IMR-90 (cell line): ENCODE results near the gene RHOH. TPM values are rescaled to one million over a fixed set of nuclear protein-coding genes. Genes with fewer than 3 reads are reported as not detected.

ENCODE experiments used
- ATAC-seq: fragments of 200-7000 bp; cut with Tn5 transposase; 2 replicates; pipeline ENCODE4 v1.9.1; 2020; ENCODE audit warnings: low read depth, mild to moderate bottlenecking, moderate library complexity
- BruUV-seq: library from RNA; stranded (reverse); fragments of 400-500 nt; replicated peaks from 2 replicates; lab custom pipeline; 2021; lab: Mats Ljungman, UMichigan
- CTCF ChIA-PET: fragments of 300-600 bp; formaldehyde crosslinking; extraction: SDS; loops from one replicate; lab custom pipeline; 2021; ENCODE audit warnings: antibody characterized with exemption; lab: Yijun Ruan, JAX
- POLR2A ChIA-PET: fragments of 300-600 bp; sonication (Branson Sonifier 250); formaldehyde crosslinking; loops from one replicate; lab custom pipeline; 2022; ENCODE audit warnings: antibody characterized with exemption; ENCODE audit not compliant: unreplicated experiment; lab: Charles Lee
- DNase-seq: peaks from one replicate; pipeline ENCODE4 v3.0.0; 2013
- H2AFZ ChIP-seq: replicated peaks from 2 replicates; pipeline ENCODE3; 2013; ENCODE audit warnings: low read length, mild to moderate bottlenecking; ENCODE audit not compliant: poor library complexity
- H2AK5ac ChIP-seq: 2 replicates; pipeline ENCODE4 v1.6.1; 2013; ENCODE audit warnings: low read depth, low read length, inconsistent platforms
- H2AK9ac ChIP-seq: replicated peaks from 2 replicates; pipeline ENCODE3; 2013; ENCODE audit warnings: mild to moderate bottlenecking, low read depth, low read length, moderate library complexity; ENCODE audit not compliant: poor library complexity
- H2BK120ac ChIP-seq: 2 replicates; pipeline ENCODE4 v1.6.1; 2013; ENCODE audit warnings: low read depth, low read length, inconsistent platforms
- H2BK15ac ChIP-seq: 3 replicates; pipeline ENCODE4 v1.6.1; 2013; ENCODE audit warnings: low read depth, low read length, inconsistent platforms
- H2BK20ac ChIP-seq: 2 replicates; pipeline ENCODE4 v1.6.1; 2013; ENCODE audit warnings: low read depth, mild to moderate bottlenecking, inconsistent platforms, low read length, moderate library complexity
- H2BK5ac ChIP-seq: 2 replicates; pipeline ENCODE4 v1.6.1; 2013; ENCODE audit warnings: mild to moderate bottlenecking, low read depth, low read length, inconsistent platforms; ENCODE audit not compliant: poor library complexity, severe bottlenecking
- H3K14ac ChIP-seq: replicated peaks from 2 replicates; pipeline ENCODE4 v1.6.1; 2013; ENCODE audit warnings: low read depth, low read length, inconsistent platforms
- H3K18ac ChIP-seq: 2 replicates; pipeline ENCODE4 v1.6.1; 2013; ENCODE audit warnings: low read depth, low read length, control low read depth
- H3K23ac ChIP-seq: 2 replicates; pipeline ENCODE4 v1.6.1; 2013; ENCODE audit warnings: low read depth, low read length, inconsistent platforms
- H3K27ac ChIP-seq: 2 replicates; pipeline ENCODE4 v1.5.1; 2013; ENCODE audit warnings: mild to moderate bottlenecking, control low read depth, low read length; ENCODE audit not compliant: insufficient read depth
- H3K27me3 ChIP-seq: 2 replicates; pipeline ENCODE4 v1.6.1; 2013; ENCODE audit warnings: low read length; ENCODE audit not compliant: control insufficient read depth, insufficient read depth
- H3K36me3 ChIP-seq: 2 replicates; pipeline ENCODE4 v1.6.1; 2013; ENCODE audit warnings: low read length, mixed read lengths; ENCODE audit not compliant: control insufficient read depth, insufficient read depth
- H3K4ac ChIP-seq: 2 replicates; pipeline ENCODE4 v1.6.1; 2013; ENCODE audit warnings: low read depth, low read length, inconsistent platforms
- H3K4me1 ChIP-seq: 2 replicates; pipeline ENCODE4 v1.6.1; 2013; ENCODE audit warnings: low read length, mixed read lengths; ENCODE audit not compliant: control insufficient read depth, insufficient read depth
- H3K4me2 ChIP-seq: 2 replicates; pipeline ENCODE4 v1.6.1; 2013; ENCODE audit warnings: low read depth, mild to moderate bottlenecking, control low read depth, low read length, moderate library complexity
- H3K4me3 ChIP-seq: 2 replicates; pipeline ENCODE4 v1.5.1; 2013; ENCODE audit warnings: low read depth, mild to moderate bottlenecking, control low read depth, low read length, moderate library complexity; ENCODE audit not compliant: insufficient read depth
- H3K56ac ChIP-seq: 2 replicates; pipeline ENCODE4 v1.6.1; 2013; ENCODE audit warnings: low read length, inconsistent platforms; ENCODE audit not compliant: insufficient read depth; ENCODE audit errors: extremely low read depth
- H3K79me1 ChIP-seq, 2 experiments: 2 replicates each; pipeline ENCODE4 v1.6.1; 2013; ENCODE audit warnings: low read length in 2 of 2, inconsistent platforms in 1 of 2, low read depth in 1 of 2
- H3K9ac ChIP-seq: 2 replicates; pipeline ENCODE4 v1.6.1; 2013; ENCODE audit warnings: low read depth, low read length, control low read depth
- H3K9me1 ChIP-seq: 2 replicates; pipeline ENCODE4 v1.6.1; 2013; ENCODE audit warnings: low read length, inconsistent platforms; ENCODE audit not compliant: insufficient read depth
- H3K9me3 ChIP-seq: 2 replicates; pipeline ENCODE4 v1.6.1; 2013; ENCODE audit warnings: low read length; ENCODE audit not compliant: control insufficient read depth, insufficient read depth
- H4K20me1 ChIP-seq: 2 replicates; pipeline ENCODE4 v1.6.1; 2013; ENCODE audit warnings: low read length, inconsistent platforms; ENCODE audit not compliant: insufficient read depth
- H4K5ac ChIP-seq: 2 replicates; pipeline ENCODE4 v1.6.1; 2013; ENCODE audit warnings: mild to moderate bottlenecking, low read depth, low read length, control low read depth
- H4K8ac ChIP-seq, 2 experiments: 2 replicates each; pipeline ENCODE4 v1.6.1; 2013; ENCODE audit warnings: low read depth in 2 of 2, low read length in 2 of 2, control low read depth in 1 of 2, inconsistent platforms in 1 of 2
- H4K91ac ChIP-seq: 2 replicates; pipeline ENCODE4 v1.6.1; 2013; ENCODE audit warnings: low read depth, low read length, inconsistent platforms; ENCODE audit not compliant: insufficient read depth
- BHLHE40 ChIP-seq: fragments of 150-350 bp; IDR thresholded peaks from 2 replicates; pipeline ENCODE4 v1.6.1; 2016; ENCODE audit warnings: mild to moderate bottlenecking, low read depth, low read length
- CEBPB ChIP-seq: IDR thresholded peaks from 2 replicates; pipeline ENCODE4 v1.6.1; 2012; ENCODE audit warnings: low read depth, low read length, improper control_type of control experiment
- FOS ChIP-seq: fragments of 150-350 bp; IDR thresholded peaks from 2 replicates; pipeline ENCODE4 v1.6.1; 2016; ENCODE audit warnings: low read depth, low read length
- MAFK ChIP-seq: IDR thresholded peaks from 2 replicates; pipeline ENCODE4 v1.6.1; 2012; ENCODE audit warnings: low read depth, low read length, improper control_type of control experiment
- MAZ ChIP-seq: IDR thresholded peaks from 2 replicates; pipeline ENCODE4 v1.6.1; 2012; ENCODE audit warnings: low read depth, mild to moderate bottlenecking, low read length, improper control_type of control experiment, moderate library complexity, borderline replicate concordance
- MXI1 ChIP-seq: IDR thresholded peaks from 2 replicates; pipeline ENCODE4 v1.6.1; 2012; ENCODE audit warnings: low read depth, mild to moderate bottlenecking, low read length, moderate library complexity, borderline replicate concordance
- NFE2L2 ChIP-seq: fragments of 150-350 bp; IDR thresholded peaks from 2 replicates; pipeline ENCODE4 v1.6.1; 2016; ENCODE audit warnings: low read depth, mild to moderate bottlenecking, low read length
- POLR2A ChIP-seq: IDR thresholded peaks from 2 replicates; pipeline ENCODE4 v1.6.1; 2012; ENCODE audit warnings: mild to moderate bottlenecking, low read depth, low read length
- RAD21 ChIP-seq: IDR thresholded peaks from 2 replicates; pipeline ENCODE4 v1.6.1; 2012; ENCODE audit warnings: low read length, improper control_type of control experiment
- RCOR1 ChIP-seq: IDR thresholded peaks from 2 replicates; pipeline ENCODE4 v1.6.1; 2012; ENCODE audit warnings: mild to moderate bottlenecking, low read length, improper control_type of control experiment; ENCODE audit not compliant: insufficient replicate concordance
- RFX5 ChIP-seq: IDR thresholded peaks from 2 replicates; pipeline ENCODE4 v1.8.0; 2012; ENCODE audit warnings: low read depth, mild to moderate bottlenecking, low read length, moderate library complexity
- SMC3 ChIP-seq: fragments of 150-350 bp; IDR thresholded peaks from 2 replicates; pipeline ENCODE4 v1.6.1; 2016; ENCODE audit warnings: low read depth, mild to moderate bottlenecking, antibody characterized with exemption, low read length, moderate library complexity
- WGBS, 2 experiments: methylation state at CpG; one replicate each; pipeline versions ENCODE4 v1.1.5 to v1.1.7; 2013; ENCODE audit warnings: missing lambda C conversion rate in 2 of 2; ENCODE audit not compliant: insufficient read length in 1 of 2; ENCODE audit errors: extremely low coverage in 2 of 2; 5-methylcytosine and 5-hydroxymethylcytosine counted together
- dilution Hi-C: fragments of 300-500 bp; cut with HindIII; formaldehyde crosslinking; loops from one replicate; pipeline ENCODE4 v1.14.3; 2018; ENCODE audit warnings: low sequenced_read_pairs; ENCODE audit not compliant: unreplicated experiment
- in situ Hi-C: fragments of 300-500 bp; cut with MboI; formaldehyde crosslinking; loops from 3 replicates; pipeline ENCODE4 v1.14.3; 2019; ENCODE audit warnings: low sequenced_read_pairs, inconsistent platforms, mixed read lengths
- intact Hi-C: fragments of 100-400 bp; cut with micrococcal nuclease; formaldehyde crosslinking; loops from 2 replicates; pipeline ENCODE4 v1.10.0; 2022
- polyA plus RNA-seq, 3 experiments: library from polyadenylated mRNA; depleted of rRNA; stranded (reverse); fragments of >200 nt; gene quantifications; 2 replicates each; pipeline ENCODE4 v1.2.3, GENCODE V29; 2012; ENCODE audit warnings: low replicate concordance in 1 of 3
- total RNA-seq: library from RNA; depleted of rRNA; stranded (reverse); fragments of >200 nt; gene quantifications from 2 replicates; pipeline ENCODE4 v1.2.3, GENCODE V29; 2012
- TF ChIP-seq, protein P1 (sequence below): fragments of 150-350 bp; IDR thresholded peaks from 2 replicates; pipeline ENCODE4 v1.6.1; 2017; ENCODE audit warnings: mild to moderate bottlenecking, antibody characterized with exemption, low read length, low read depth
- TF ChIP-seq, protein P2 (sequence below): conservative IDR thresholded peaks from 2 replicates; pipeline ENCODE4 v1.5.1; 2012; ENCODE audit warnings: mild to moderate bottlenecking, low read depth, low read length, improper control_type of control experiment
- TF ChIP-seq, protein P3 (sequence below): fragments of 150-350 bp; IDR thresholded peaks from 2 replicates; pipeline ENCODE4 v1.6.1; 2016; ENCODE audit warnings: low read depth, mild to moderate bottlenecking, low read length, moderate library complexity, borderline replicate concordance

Gene RHOH
- total and polyA plus RNA-seq, 2 of the 4 experiments (the other 2 are of a cell fraction): not detected

DNA sequence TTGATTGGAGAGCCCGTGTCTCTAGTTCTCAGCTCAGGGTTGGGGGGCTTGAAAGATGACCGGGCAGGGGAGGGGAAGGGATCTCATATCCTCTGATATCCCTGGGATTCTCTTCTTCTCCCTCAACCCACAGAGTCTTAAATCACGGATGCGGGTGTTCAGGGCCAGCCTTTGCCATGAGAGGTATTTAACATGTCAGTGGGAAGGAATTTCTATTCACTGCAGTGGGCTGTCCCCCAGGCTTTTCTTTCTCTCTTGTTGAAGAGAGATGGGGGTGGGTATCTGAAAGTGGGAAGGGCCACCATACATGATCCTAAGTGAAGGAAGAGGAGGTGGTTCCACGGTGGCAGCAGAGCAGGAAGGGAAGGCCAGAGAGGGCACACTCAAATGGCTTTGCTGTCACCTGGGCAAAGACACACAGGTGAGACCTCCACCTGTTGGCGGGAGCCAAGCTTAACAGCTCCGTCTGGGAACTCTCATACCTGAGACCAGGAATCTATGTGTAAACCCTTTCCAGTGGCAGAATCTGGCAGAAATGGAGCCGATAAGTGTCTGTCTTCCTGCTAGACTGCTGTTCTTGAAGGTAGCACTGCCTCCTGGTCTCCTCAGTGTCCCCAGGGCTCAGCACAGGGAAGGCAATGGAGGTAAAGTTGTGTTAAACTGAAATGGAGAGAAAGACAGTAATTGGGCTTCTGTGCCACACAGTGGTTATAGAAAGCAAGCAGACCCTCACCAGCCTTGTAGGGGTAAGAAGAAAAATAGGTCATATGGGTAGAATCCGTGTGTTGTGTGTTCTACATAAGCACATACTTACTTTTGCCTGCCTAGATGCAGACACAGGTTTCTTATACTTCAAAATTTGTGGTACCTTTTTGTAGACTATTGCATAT is 49.4 kb downstream of the RHOH start:
- Histone ChIP-seq H3K27ac (no peak overlapping the region), H2AK5ac (no peak overlapping the region), H3K9me1 (no peaks in the 10 kb centered on the region), H2BK20ac (no peak overlapping the region), H2BK15ac (no peak overlapping the region), H2BK120ac (no peak overlapping the region), H3K27me3 (peaks cover 26% of the 10 kb centered on the region), H3K18ac (no peak overlapping the region), H2BK5ac (no peak overlapping the region), H4K8ac (no peak overlapping the region), H3K4me1 (no peaks in the 10 kb centered on the region), H2AK9ac (no peak overlapping the region), H3K4ac (no peak overlapping the region), H2AFZ (no peak overlapping the region), H3K23ac (no peak overlapping the region), H3K14ac (no peak overlapping the region), H3K79me1 (no peaks in the 10 kb centered on the region), H3K9me3 (no peaks in the 10 kb centered on the region), H4K5ac (no peak overlapping the region), H3K4me3 (no peak overlapping the region), H4K91ac (no peak overlapping the region), H4K20me1 (no peaks in the 10 kb centered on the region), H3K9ac (no peak overlapping the region), H3K56ac (no peak overlapping the region), H3K4me2 (no peak overlapping the region), H3K36me3 (no peaks in the 10 kb centered on the region)
- ChIA-PET POLR2A (no interaction called here), CTCF (no interaction called here)
- ATAC-seq (no peak), DNase-seq (no peak)
- dilution Hi-C loops (no loop called here), in situ Hi-C loops (no loop called here), intact Hi-C loops (no loop called here)
- WGBS, 2 experiments: 77% methylated on average over 3 of the region's 9 CpGs; no CpG with 5 or more reads in 1 of the 2 experiments
- no TSS peak for BruUV-seq
- TF ChIP-seq, protein P1, sequence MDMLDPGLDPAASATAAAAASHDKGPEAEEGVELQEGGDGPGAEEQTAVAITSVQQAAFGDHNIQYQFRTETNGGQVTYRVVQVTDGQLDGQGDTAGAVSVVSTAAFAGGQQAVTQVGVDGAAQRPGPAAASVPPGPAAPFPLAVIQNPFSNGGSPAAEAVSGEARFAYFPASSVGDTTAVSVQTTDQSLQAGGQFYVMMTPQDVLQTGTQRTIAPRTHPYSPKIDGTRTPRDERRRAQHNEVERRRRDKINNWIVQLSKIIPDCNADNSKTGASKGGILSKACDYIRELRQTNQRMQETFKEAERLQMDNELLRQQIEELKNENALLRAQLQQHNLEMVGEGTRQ: no peak
- TF ChIP-seq MXI1: no peak
- no peak for TF ChIP-seq NFE2L2
- TF ChIP-seq POLR2A: no peak
- TF ChIP-seq, protein P2, sequence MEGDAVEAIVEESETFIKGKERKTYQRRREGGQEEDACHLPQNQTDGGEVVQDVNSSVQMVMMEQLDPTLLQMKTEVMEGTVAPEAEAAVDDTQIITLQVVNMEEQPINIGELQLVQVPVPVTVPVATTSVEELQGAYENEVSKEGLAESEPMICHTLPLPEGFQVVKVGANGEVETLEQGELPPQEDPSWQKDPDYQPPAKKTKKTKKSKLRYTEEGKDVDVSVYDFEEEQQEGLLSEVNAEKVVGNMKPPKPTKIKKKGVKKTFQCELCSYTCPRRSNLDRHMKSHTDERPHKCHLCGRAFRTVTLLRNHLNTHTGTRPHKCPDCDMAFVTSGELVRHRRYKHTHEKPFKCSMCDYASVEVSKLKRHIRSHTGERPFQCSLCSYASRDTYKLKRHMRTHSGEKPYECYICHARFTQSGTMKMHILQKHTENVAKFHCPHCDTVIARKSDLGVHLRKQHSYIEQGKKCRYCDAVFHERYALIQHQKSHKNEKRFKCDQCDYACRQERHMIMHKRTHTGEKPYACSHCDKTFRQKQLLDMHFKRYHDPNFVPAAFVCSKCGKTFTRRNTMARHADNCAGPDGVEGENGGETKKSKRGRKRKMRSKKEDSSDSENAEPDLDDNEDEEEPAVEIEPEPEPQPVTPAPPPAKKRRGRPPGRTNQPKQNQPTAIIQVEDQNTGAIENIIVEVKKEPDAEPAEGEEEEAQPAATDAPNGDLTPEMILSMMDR: no peak
- TF ChIP-seq MAFK: no peak
- TF ChIP-seq, protein P3, sequence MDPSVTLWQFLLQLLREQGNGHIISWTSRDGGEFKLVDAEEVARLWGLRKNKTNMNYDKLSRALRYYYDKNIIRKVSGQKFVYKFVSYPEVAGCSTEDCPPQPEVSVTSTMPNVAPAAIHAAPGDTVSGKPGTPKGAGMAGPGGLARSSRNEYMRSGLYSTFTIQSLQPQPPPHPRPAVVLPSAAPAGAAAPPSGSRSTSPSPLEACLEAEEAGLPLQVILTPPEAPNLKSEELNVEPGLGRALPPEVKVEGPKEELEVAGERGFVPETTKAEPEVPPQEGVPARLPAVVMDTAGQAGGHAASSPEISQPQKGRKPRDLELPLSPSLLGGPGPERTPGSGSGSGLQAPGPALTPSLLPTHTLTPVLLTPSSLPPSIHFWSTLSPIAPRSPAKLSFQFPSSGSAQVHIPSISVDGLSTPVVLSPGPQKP: no peak
- TF ChIP-seq RFX5: no peak
- no peak for TF ChIP-seq RCOR1
- TF ChIP-seq SMC3: no peak
- no peak for TF ChIP-seq RAD21
- TF ChIP-seq BHLHE40: no peak
- no peak for TF ChIP-seq MAZ
- no peak for TF ChIP-seq FOS
- TF ChIP-seq CEBPB: no peak
